GM19468 (cell line): Measurements from ENCODE around the gene IL6R.

ENCODE experiments used
- ATAC-seq: cut with Tn5 transposase; IDR thresholded peaks from one replicate; pipeline ENCODE4 v1.9.1; 2021; ENCODE audit warnings: mild to moderate bottlenecking, moderate library complexity, moderate number of reproducible peaks; ENCODE audit not compliant: unreplicated experiment; ENCODE audit errors: extremely low read depth

The IL6R gene

DNA sequence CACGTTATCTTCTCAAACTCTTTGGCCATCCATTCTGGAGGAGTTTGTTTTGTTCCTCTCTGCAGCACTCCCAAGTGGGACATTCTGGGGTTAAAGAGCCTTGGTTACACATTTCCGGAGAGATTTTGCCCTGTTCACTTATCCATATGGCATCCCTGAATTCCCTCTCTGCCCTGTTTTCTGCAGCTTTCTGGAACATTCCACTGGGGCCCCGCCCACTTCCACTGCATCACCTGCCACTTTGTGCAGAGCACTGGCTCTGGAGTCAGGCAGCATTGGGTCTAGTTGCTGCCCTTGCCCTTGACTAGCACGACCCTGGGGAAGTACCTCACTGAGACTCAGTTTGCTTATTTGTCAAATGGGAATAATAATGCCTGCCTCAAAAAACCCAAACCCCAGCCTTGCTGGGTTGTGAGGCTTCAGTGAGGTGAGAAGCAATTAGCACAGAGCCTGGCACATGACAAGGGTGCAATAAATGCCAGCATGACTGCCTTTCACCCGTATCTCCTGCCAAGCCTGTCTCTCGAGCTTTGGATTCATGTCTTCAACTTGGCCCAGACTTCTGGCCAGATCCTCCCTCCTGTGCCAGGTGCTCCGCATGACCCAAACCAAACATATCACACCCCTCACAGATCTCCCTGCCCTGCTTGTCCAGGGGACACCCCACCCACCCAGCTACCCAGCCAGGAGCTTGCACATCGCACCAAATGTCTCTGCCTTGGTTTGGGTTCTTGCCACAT lies 38.3 kb downstream of the IL6R start:
- no peak for ATAC-seq

DNA sequence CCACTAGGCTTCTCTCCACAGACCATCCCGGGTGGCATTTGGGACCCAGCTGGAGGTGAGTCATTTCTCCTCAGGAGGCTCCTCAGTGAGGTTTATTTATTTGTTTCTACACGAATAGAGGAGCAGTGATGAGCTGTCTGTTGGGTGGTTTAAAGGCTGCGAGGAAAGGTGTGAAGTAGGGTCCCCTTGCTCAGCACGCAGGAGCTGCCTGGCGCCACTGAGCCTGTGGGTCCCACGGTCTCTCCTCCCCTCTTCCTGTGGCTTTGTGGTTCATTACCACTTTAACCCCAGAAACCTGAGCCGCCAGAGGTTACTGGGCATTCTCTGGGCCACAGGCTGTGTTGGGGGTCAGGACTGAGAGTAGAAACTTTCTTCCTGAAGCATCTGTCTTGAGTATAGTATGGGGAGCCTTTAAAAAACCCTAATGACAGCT lies 39.9 kb downstream of the IL6R start:
- peak; percentile 55 for ATAC-seq

DNA sequence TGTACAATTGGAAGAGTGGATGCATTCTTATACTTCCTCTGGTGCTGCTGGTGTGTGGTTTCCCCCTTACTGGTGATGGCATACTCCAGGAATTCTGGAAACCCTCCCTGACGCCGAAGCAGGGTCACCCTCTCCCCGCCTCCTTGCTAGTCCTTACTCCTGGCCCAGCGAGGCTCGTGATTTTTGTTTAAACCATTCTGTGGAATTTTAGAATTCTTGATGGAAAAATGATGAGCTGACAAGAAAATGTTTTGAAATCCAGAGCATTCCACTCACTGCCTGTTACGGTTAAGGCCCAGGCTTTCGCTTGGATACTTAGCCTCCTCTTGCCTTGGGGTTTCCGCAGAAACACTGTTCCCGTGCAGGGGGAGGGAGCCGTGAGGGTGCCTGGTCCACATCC lies 41.1 kb downstream of the IL6R start:
- ATAC-seq: no peak

DNA sequence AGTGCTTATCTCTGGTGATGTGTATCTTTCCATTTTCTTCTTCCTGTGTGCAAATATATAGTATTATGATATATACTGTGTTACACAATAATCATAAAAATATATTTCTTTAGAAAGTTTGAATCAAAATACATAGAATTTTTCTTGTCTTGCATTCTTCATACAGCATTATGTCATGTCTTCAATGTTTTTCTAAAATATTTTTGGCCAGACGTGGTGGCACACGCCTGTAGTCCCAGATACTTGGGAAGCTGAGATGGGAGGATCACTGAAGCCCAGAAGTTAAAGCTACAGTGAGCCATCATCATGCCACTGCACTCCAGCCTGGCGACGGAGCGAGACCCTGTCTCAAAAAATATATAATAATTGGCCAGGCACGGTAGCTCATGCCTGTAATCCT lies 41.6 kb downstream of the IL6R start:
- ATAC-seq: no peak

DNA sequence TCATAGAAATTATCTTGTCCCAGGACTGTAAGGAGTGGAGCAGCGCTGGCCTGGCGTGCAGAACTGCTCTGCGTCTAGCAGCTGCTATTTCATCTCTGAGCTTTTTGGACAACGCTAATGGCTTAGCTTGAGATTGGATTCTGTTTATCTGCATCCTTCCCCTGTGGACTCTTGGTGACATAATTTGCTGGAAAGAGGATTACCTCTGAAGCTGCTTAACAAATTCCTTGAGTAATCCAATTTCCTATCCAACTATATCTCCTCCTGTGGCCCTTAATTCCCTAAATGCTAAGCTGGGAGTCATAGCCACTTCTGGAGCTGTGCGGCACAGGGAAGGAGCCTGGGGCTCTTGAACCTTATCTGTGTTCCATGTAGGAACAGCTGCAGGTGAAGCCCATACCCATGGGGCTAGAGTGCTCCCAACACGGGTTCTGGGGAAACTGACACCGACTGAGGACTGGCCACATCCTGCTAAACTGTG lies 43.2 kb downstream of the IL6R start:
- ATAC-seq: no peak

DNA sequence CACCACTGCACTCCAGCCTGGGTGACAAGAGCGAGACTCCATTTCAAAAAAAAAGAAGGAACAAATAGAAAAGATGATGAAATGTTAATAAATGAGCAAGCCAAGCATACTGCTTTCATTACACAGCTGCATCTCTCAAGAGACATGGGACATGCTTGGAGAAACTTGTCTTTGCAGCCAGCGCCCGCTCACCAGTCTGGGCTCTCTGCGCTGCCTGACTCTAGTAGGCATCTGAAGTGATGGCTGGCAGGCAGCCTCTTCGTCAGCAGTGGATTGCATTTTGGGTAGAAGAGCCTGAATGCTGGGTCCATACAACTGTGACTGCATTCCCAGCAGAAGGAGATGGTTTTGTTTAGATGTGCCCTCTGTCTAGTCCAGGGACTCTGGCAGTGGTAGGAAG lies 48.0 kb downstream of the IL6R start:
- ATAC-seq: no peak

DNA sequence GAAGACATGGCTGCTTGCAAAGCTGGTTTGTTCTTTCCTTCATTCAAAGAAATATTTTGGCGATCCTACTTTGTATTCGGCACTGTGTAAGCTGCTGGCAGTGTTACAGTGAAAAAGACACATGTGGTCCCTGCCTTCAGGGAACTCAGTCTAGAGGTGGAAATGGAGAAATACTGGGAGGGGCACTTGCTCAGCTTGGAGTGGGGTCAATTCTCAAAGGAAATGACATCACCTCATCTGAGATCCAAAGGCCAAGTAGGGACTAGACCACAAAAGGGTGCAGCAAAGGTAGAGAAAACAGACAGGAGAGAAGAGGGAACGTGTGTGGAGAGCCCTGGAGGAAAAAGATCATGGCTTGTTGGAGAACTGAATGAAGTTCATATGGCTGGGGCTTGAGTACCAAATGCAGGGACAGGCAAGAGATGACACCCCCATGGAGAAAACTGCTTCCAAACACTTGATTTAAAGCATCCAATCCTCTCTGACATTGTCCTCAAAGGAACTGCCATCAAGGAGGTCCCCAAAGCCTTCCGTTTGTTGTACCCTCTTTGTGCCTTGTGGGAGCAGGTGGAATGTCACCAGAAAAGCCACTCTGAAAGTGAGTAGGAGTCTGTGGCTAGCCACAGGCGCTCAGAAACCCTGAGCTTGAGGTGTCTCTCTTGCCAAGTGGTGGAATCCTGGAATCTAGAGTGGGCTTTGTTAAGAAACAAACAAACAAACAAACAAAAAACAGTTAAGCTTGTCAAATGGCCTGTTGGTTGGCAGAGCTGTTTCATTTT lies 48.6 kb downstream of the IL6R start:
- no peak for ATAC-seq

DNA sequence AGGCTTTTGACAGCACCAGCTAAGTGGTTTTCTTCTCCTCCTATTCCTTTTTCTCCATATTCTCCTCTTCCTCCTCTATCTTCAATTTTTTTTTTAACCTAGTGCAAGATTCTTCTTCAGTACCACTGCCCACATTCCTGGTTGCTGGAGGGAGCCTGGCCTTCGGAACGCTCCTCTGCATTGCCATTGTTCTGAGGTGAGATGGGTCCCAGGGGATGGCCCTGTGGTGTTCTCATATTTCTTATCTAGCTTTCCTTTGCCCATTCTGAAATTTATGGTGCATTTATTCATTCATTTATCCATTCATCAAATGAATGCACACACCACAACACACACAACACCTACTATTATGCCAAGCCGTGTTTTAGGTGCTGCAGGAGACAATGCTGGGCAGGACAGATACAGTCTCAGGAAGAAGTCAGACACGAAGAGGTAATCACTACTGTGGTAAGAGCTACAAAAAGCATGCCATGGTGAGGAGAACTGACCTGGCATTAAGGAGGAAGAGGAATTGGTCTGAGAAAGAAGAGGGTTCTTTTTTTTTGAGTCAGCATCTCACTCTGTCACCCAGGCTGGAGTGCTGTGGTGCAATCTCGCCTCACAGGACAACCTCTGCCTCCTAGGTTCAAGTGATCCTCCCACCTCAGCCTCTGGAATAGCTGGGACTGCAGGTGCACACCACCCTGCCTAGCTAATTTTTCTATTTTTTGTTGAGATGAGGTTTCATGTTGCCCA lies 49.4 kb downstream of the IL6R start:
- no peak for ATAC-seq

DNA sequence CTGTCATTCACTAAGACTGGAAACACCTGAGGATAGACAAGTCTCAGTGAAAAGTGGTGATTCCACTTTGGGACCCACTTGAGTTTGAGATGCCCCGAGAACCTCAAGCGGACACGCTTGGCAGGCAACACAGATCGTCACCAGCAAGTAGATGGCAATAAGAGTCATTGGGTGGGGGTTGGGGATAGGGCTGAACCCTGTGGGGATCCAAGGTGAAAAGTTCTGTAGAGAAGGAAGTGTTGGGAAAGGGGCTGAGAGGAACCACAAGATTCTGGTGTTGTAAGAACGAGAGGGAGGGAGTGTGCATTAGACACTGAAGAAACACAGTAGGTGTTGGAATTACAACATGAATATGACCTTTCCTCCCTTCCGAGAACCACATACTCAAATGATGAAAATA lies 51.5 kb downstream of the IL6R start:
- ATAC-seq: no peak

DNA sequence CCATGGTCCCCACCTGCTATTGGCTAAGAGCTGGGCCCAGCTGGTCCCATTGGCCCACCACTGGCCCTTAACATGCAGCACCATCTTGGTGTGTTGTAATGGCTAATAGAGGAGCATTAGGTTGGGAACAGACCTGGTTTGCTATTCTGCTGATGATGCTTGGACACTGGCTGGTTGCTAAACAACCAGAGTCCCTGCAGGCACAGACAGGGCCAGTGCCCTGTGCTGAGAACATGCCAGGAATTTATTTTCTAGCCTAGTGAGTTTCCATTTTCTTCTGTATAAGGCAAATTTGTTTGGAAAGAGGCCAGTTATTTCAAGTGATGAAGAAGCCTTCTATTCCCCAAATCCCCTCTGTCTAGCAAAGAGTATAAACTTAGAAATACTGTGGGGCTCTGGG lies 53.9 kb downstream of the IL6R start:
- ATAC-seq: no peak

DNA sequence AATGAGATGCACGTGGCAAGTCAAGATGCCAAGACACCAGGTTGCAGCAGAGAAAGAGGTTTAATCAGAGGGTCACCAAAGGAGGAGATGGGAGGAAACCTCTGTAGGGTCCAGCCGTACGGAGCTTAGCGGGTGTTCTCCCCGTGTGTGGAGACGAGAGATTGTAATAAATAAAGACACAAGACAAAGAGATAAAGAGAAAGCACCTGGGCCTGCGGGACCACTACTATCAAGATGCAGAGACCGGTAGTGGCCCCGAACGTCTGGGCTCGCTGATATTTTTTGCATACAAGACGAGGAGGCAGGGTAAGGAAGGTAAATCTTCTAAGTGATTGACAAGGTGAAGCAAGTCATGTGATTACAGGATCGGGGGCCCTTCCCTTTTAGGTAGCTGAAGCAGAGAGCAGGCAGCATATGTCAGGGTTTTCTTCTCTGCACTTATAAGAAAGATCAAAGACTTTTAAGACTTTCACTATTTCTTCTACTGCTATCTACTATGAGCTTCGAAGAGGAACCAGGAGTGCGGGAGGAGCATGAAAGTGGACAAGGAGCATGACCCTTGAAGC lies 55.6 kb downstream of the IL6R start:
- no peak for ATAC-seq

DNA sequence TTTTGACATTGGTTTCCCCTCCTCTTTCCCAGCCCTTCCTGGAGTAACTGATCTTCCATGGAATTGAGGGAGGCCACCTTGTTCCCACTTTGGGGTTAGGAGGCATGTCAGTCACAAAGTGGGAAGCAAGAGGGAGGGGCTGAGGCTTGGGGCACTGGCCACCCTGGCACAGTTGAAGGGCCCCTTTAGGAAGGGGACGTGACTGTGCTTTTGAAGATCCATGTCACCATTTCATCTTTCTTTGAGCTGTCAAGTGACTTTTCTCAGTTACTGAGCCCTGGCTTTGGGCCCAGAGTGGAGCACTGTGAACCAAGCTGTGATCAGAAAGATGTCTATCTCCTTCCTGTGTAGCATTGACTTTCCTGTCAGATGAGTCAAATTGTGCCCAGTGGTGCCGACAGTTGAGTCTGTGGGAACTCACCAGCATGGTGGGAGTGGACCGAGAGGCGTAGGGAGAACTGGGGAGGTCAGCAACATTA lies 58.4 kb downstream of the IL6R start:
- ATAC-seq: no peak

DNA sequence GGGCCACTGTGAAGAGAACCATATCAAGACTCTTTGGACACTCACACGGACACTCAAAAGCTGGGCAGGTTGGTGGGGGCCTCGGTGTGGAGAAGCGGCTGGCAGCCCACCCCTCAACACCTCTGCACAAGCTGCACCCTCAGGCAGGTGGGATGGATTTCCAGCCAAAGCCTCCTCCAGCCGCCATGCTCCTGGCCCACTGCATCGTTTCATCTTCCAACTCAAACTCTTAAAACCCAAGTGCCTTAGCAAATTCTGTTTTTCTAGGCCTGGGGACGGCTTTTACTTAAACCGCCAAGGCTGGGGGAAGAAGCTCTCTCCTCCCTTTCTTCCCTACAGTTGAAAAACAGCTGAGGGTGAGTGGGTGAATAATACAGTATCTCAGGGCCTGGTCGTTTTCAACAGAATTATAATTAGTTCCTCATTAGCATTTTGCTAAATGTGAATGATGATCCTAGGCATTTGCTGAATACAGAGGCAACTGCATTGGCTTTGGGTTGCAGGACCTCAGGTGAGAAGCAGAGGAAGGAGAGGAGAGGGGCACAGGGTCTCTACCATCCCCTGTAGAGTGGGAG lies 60.6 kb downstream of the IL6R start:
- no peak for ATAC-seq

DNA sequence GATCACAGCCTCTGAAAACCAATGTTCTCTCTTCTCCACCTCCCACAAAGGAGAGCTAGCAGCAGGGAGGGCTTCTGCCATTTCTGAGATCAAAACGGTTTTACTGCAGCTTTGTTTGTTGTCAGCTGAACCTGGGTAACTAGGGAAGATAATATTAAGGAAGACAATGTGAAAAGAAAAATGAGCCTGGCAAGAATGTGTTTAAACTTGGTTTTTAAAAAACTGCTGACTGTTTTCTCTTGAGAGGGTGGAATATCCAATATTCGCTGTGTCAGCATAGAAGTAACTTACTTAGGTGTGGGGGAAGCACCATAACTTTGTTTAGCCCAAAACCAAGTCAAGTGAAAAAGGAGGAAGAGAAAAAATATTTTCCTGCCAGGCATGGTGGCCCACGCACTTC lies 61.1 kb downstream of the IL6R start:
- ATAC-seq: no peak

DNA sequence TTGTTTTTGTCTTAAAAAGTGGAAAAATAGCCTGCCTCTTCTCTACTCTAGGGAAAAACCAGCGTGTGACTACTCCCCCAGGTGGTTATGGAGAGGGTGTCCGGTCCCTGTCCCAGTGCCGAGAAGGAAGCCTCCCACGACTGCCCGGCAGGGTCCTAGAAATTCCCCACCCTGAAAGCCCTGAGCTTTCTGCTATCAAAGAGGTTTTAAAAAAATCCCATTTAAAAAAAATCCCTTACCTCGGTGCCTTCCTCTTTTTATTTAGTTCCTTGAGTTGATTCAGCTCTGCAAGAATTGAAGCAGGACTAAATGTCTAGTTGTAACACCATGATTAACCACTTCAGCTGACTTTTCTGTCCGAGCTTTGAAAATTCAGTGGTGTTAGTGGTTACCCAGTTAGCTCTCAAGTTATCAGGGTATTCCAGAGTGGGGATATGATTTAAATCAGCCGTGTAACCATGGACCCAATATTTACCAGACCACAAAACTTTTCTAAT lies 61.8 kb downstream of the IL6R start:
- ATAC-seq: no peak

DNA sequence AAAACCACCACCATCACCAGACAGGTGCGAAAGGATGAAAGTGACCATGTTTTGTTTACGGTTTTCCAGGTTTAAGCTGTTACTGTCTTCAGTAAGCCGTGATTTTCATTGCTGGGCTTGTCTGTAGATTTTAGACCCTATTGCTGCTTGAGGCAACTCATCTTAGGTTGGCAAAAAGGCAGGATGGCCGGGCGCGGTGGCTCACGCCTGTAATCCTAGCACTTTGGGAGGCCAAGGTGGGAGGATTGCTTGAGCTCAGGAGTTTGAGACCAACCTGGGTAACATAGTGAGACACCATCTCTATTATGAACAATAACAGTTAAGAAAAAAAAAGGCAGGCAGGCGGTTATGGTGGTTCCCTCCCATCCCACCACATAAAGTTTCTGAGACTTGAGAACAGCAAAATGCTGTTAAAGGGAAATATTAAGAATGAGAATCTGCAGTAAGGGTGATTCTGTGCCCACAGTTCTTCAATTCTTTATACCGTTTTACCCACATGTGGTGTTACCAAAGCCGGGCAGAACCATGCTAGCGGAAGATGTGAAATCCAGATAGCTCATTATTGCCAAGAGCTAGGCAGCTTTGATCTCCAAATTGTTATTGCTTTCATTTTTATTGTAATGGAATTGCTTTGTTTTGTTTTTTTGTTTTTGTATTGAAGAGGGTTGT lies 62.4 kb downstream of the IL6R start:
- ATAC-seq: no peak

DNA sequence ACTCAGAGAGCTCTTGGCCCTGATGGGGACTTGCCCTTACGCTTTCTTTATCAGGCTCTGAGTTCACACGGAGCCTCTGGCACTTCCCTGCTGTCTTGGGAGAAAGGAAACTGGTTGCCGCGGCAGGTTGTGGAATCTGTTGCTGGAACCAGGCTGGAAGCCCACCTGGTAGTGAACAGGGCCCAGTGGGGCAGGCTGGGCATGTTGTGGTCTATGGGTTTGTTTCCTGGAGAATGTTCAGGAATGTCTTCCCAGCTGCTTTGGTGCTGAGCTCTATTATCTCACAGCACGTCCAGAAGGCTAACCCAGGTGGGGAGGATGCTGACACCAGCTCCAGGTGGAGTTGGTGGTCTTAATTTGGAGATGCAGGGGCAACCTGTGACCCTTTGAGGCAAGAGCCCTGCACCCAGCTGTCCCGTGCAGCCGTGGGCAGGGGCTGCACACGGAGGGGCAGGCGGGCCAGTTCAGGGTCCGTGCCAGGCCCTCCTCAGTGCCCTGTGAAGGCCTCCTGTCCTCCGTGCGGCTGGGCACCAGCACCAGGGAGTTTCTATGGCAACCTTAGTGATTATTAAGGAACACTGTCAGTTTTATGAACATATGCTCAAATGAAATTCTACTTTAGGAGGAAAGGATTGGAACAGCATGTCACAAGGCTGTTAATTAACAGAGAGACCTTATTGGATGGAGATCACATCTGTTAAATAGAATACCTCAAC lies 63.5 kb downstream of the IL6R start:
- no peak for ATAC-seq

DNA sequence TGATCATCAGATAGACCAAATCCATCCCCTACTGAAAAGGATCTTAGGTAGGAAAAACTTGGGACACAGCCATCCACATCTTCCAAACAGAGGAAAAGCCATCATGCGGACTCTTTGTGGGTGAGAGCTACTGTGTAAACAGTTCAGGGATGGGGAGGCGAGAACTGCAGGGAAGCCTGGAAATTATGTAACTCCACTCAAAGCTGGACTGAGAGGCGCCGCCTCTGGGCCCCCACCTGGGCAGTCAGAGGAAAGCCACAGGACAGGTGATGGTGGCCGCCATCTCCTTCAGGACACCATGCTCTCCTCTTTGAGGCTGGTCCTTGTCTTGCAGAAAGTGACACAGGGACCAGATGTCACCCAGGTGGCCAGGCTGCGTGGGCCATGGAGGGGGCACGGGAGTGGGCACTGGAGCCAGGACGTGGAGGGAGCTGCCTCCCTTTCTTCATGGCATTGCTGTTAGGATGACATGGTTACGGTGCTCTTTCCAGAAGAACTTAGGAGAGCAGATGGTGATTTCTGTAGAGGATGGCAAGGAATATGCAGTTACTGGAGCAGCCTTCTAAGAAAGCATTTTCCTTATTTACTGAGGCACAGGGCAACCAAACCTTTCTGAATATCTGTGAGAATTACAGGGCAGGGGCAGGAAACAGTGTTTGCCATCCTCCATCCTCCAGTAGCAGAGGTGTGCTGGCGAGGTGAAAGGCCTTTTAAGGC lies 64.9 kb downstream of the IL6R start:
- no peak for ATAC-seq
